Smooth muscle cell (in vitro differentiated cells): Measurements from ENCODE around the gene CYP26B1. TPM values are rescaled to one million over a fixed set of nuclear protein-coding genes. Genes with fewer than 3 reads are reported as not detected.

Experiments used
- DNase-seq: peaks from one replicate; lab custom pipeline; 2025; ENCODE audit not compliant: unreplicated experiment; lab: John Stamatoyannopoulos, UW
- H2AFZ ChIP-seq: fragments of 200-600 bp; sonication (generic); 2 replicates; pipeline ENCODE4 v1.6.0; 2016; ENCODE audit warnings: antibody characterized with exemption, low read depth, mild to moderate bottlenecking
- H3F3A ChIP-seq: fragments of 200-600 bp; sonication (generic); 2 replicates; pipeline ENCODE4 v1.6.0; 2017; ENCODE audit warnings: antibody characterized with exemption, low read depth
- H3K27ac ChIP-seq: fragments of 200-600 bp; sonication (generic); 2 replicates; pipeline ENCODE4 v1.5.1; 2016; ENCODE audit warnings: low read depth, mild to moderate bottlenecking
- H3K27me3 ChIP-seq: fragments of 200-600 bp; sonication (generic); 2 replicates; pipeline ENCODE4 v1.6.1; 2016; ENCODE audit warnings: low read depth, mild to moderate bottlenecking
- H3K36me3 ChIP-seq: fragments of 200-600 bp; sonication (generic); 2 replicates; pipeline ENCODE4 v1.5.1; 2016; ENCODE audit warnings: low read depth
- H3K4me1 ChIP-seq: fragments of 200-600 bp; sonication (generic); 2 replicates; pipeline ENCODE4 v1.5.1; 2016; ENCODE audit warnings: low read depth
- H3K4me2 ChIP-seq: fragments of 200-600 bp; sonication (generic); 2 replicates; pipeline ENCODE4 v1.6.0; 2016; ENCODE audit warnings: mild to moderate bottlenecking
- H3K4me3 ChIP-seq: fragments of 200-600 bp; sonication (generic); 2 replicates; pipeline ENCODE4 v1.5.1; 2016; ENCODE audit warnings: mild to moderate bottlenecking
- H3K79me2 ChIP-seq: fragments of 200-600 bp; sonication (generic); 2 replicates; pipeline ENCODE4 v1.6.0; 2016; ENCODE audit warnings: low read depth, mild to moderate bottlenecking
- H3K9ac ChIP-seq: fragments of 200-600 bp; sonication (generic); 2 replicates; pipeline ENCODE4 v1.6.0; 2016; ENCODE audit warnings: low read depth
- H3K9me3 ChIP-seq: fragments of 200-600 bp; sonication (generic); replicated peaks from 2 replicates; pipeline ENCODE4 v1.5.1; 2016; ENCODE audit warnings: low read depth
- H4K20me1 ChIP-seq: fragments of 200-600 bp; sonication (generic); 2 replicates; pipeline ENCODE4 v1.6.0; 2016; ENCODE audit warnings: low read depth
- CTCF ChIP-seq: fragments of 200-600 bp; sonication (generic); IDR thresholded peaks from 2 replicates; pipeline ENCODE4 v1.5.1; 2017; ENCODE audit warnings: borderline replicate concordance, mild to moderate bottlenecking, antibody characterized with exemption; ENCODE audit not compliant: insufficient read depth, poor library complexity, severe bottlenecking
- WGBS: methylation state at CpG from one replicate; pipeline ENCODE4 v1.1.7; 2016; ENCODE audit warnings: low lambda C conversion rate; 5-methylcytosine and 5-hydroxymethylcytosine counted together
- polyA plus RNA-seq: library from polyadenylated mRNA; unstranded; fragments of >200 nt; fragmentation: Nextera tagmentation; extraction: Ambion mirVana; gene quantifications from 2 replicates; pipeline ENCODE4 v1.2.1, GENCODE V29; 2016
- total RNA-seq: library from RNA; depleted of rRNA; stranded (reverse); fragments of >200 nt; gene quantifications from 2 replicates; pipeline ENCODE4 v1.2.3, GENCODE V29; 2014

Gene CYP26B1
- total and polyA plus RNA-seq, 2 experiments from 2014 or later, result 0.48 to 1.1 TPM

DNA sequence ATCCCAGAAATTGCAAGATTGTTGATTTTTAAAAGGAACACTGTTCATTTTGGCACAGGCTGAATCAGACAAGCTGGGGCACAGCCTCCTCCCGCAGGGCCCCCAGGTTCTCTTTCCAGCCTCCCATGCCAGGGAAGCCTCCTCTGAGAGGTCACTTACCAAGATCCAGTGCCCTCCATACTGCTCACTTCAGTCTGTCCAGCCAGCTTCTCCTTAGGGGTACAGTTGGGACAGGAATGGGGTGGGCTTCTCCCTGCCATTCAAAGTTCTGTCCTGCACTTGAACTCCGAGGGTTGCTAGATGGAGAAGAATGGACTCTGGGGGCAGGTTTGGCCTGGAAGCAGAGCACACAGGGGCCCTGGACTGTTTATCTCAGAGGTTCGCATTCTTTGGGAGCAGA, 7.5 kb upstream of the CYP26B1 start:
- H3K27me3 ChIP-seq, result peaks cover 49% of the 10 kb centered on the region
- H4K20me1 ChIP-seq, result no peaks in the 10 kb centered on the region
- peaks cover 1% of the 10 kb centered on the region for H3K4me1 ChIP-seq
- H3F3A ChIP-seq, result no peaks in the 10 kb centered on the region
- no peak overlapping the region for H3K27ac ChIP-seq
- TF ChIP-seq CTCF, result no peak
- H3K4me2 ChIP-seq, result no peak overlapping the region
- no peaks in the 10 kb centered on the region for H3K36me3 ChIP-seq
- WGBS, result 84% methylated on average over 3 of the region's 3 CpGs
- DNase-seq, result no peak
- no peak overlapping the region for H3K9ac ChIP-seq
- no peaks in the 10 kb centered on the region for H3K9me3 ChIP-seq
- no peak overlapping the region for H2AFZ ChIP-seq
- H3K4me3 ChIP-seq, result no peak overlapping the region
- no peaks in the 10 kb centered on the region for H3K79me2 ChIP-seq

DNA sequence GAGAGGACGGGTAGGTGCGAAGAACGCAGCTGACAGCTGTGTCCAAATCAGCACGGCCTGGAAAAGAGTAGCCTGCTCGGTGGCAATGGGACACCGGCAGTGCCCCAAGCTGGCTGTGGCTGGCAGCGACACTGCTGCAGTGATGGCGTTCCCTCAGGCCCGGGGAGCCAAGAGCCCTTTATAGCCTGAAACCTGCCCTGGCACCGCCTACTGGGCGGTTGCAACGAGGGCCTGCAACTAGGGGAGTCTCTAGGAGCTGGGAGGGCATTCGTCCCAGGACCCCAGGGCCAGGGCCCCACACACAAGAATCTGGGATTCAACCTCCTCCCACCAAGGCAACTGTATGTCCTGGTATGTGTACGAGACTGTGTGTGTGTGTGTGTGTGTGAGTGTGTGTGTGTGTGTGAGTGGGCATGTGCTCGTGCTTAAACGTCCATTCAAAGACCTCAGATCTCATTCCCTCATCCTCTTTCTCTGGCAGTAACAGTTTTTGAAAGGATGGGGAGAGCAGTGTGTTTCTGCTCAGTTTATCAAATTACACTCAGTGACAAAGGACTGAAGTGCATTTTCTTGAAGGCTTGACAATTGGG, 6.8 kb upstream of the CYP26B1 start:
- H3K4me3 ChIP-seq, result no peak overlapping the region
- no peak overlapping the region for H3K4me2 ChIP-seq
- 84% methylated on average over 16 of the region's 16 CpGs for WGBS
- no peak for DNase-seq
- no peak overlapping the region for H3K9ac ChIP-seq
- peaks cover 8% of the 10 kb centered on the region for H3K4me1 ChIP-seq
- H3K36me3 ChIP-seq, result no peaks in the 10 kb centered on the region
- no peaks in the 10 kb centered on the region for H3K9me3 ChIP-seq
- TF ChIP-seq CTCF, result no peak
- H2AFZ ChIP-seq, result no peak overlapping the region
- no peaks in the 10 kb centered on the region for H3F3A ChIP-seq
- no peaks in the 10 kb centered on the region for H4K20me1 ChIP-seq
- peaks cover 56% of the 10 kb centered on the region for H3K27me3 ChIP-seq
- no peak overlapping the region for H3K27ac ChIP-seq
- no peaks in the 10 kb centered on the region for H3K79me2 ChIP-seq

DNA sequence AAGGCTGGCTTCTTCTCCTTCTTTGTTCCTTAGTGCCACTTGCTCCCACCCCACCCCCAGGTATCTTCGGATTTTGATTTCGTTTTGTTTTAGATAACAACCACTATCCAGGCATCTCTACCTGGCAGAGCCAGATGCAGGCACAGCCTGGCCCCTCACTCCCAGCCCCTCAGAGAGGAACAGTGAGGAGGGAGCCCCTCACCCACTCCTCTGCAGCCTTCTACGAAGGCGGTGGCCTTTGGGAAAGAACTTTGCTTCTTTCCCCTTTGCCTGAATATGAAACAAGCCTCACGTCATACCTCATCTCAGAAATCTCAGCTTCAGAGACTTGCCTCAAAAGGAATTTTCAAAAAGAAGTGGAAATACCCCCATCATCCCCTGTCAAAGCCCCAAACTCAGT, 6.3 kb upstream of the CYP26B1 start:
- H3K36me3 ChIP-seq, result no peaks in the 10 kb centered on the region
- H3K9ac ChIP-seq, result no peak overlapping the region
- WGBS, result 93% methylated on average over 5 of the region's 5 CpGs
- H3K27me3 ChIP-seq, result peaks cover 61% of the 10 kb centered on the region
- no peak overlapping the region for H2AFZ ChIP-seq
- no peaks in the 10 kb centered on the region for H3K9me3 ChIP-seq
- DNase-seq, result no peak
- no peaks in the 10 kb centered on the region for H3F3A ChIP-seq
- H3K27ac ChIP-seq, result no peak overlapping the region
- H3K4me3 ChIP-seq, result no peak overlapping the region
- no peaks in the 10 kb centered on the region for H4K20me1 ChIP-seq
- H3K79me2 ChIP-seq, result no peaks in the 10 kb centered on the region
- H3K4me1 ChIP-seq, result peaks cover 13% of the 10 kb centered on the region
- no peak for TF ChIP-seq CTCF
- no peak overlapping the region for H3K4me2 ChIP-seq
